ENCODE results near the gene NUF2. TPM values are rescaled to one million over a fixed set of nuclear protein-coding genes. Genes with fewer than 3 reads are reported as not detected.

The NUF2 gene
- total RNA-seq, 6 donors from 2014 or later = 0.69 to 6.3 (median 1.4) TPM

DNA sequence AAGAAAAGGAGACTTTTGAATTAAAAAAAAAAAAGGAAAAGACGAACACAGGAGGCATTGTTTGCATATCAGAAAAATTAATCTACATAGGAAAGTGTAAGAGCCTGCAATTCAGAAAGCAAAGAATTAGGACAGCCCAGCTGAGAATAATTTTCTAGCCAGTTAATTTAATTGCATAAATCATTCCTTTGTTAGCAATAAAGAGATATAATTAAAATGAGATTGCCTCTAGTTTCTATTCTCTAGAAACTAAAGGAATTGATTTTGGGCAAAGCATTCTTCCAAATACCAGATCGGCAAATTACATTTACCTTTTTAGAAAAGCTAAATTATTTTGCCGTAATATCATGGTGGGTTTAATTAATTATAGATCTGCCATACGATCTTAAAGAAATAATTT, 46.0 kb downstream of the NUF2 start:
- Histone ChIP-seq H3K4me1 (no peaks in the 10 kb centered on the region), H3K27ac (no peak overlapping the region), H3K36me3 (no peaks in the 10 kb centered on the region), H3K9me3 (no peaks in the 10 kb centered on the region), H3K4me3 (no peak overlapping the region), H3K27me3 (no peaks in the 10 kb centered on the region)
- DNase-seq (no peak), ATAC-seq (ENCODE audit: low FRiP score in 2 of 2) (no peak)
- TF ChIP-seq, protein P1, sequence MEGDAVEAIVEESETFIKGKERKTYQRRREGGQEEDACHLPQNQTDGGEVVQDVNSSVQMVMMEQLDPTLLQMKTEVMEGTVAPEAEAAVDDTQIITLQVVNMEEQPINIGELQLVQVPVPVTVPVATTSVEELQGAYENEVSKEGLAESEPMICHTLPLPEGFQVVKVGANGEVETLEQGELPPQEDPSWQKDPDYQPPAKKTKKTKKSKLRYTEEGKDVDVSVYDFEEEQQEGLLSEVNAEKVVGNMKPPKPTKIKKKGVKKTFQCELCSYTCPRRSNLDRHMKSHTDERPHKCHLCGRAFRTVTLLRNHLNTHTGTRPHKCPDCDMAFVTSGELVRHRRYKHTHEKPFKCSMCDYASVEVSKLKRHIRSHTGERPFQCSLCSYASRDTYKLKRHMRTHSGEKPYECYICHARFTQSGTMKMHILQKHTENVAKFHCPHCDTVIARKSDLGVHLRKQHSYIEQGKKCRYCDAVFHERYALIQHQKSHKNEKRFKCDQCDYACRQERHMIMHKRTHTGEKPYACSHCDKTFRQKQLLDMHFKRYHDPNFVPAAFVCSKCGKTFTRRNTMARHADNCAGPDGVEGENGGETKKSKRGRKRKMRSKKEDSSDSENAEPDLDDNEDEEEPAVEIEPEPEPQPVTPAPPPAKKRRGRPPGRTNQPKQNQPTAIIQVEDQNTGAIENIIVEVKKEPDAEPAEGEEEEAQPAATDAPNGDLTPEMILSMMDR (IDR thresholded peaks at IDR 0.05) = no peak
- TF ChIP-seq POLR2AphosphoS5 (IDR thresholded peaks at IDR 0.05) (no peak), POLR2A (IDR thresholded peaks at IDR 0.05) (no peak), EP300 (IDR thresholded peaks at IDR 0.05) (no peak)
- 74 to 78% methylated on average over 4 of the region's 4 CpGs for WGBS, 2 donors

DNA sequence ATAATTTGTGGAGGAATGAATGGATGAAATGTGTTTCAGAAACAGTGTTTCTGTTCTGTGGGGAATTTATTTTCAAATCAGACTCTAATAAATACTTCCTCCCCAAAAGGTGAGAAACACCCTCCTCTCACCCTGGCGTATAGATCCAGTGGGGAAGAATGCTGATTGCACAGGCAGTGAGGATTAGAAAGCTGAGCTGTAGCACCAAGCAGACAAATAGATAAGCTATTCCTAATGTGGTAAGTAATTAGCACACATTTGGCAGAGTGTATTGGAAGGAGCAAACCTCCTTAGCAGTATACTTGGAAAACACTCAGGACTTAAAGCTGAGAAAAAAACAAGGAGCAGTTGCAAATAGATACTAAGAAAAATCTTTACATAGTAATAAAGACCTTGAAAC, 50.8 kb downstream of the NUF2 start:
- H3K27ac ChIP-seq = no peak overlapping the region
- ATAC-seq (ENCODE audit: low FRiP score in 2 of 2) = no peak
- H3K4me1 ChIP-seq = no peaks in the 10 kb centered on the region
- 63% methylated on average over 1 of the region's 1 CpG for WGBS, 2 donors
- no peaks in the 10 kb centered on the region for H3K36me3 ChIP-seq
- H3K4me3 ChIP-seq = no peak overlapping the region
- no peak for DNase-seq
- H3K27me3 ChIP-seq = no peaks in the 10 kb centered on the region
- TF ChIP-seq POLR2AphosphoS5 (IDR thresholded peaks at IDR 0.05) (no peak), EP300 (IDR thresholded peaks at IDR 0.05) (no peak), POLR2A (IDR thresholded peaks at IDR 0.05) (no peak)
- TF ChIP-seq, protein P1 (IDR thresholded peaks at IDR 0.05) = no peak
- no peaks in the 10 kb centered on the region for H3K9me3 ChIP-seq

DNA sequence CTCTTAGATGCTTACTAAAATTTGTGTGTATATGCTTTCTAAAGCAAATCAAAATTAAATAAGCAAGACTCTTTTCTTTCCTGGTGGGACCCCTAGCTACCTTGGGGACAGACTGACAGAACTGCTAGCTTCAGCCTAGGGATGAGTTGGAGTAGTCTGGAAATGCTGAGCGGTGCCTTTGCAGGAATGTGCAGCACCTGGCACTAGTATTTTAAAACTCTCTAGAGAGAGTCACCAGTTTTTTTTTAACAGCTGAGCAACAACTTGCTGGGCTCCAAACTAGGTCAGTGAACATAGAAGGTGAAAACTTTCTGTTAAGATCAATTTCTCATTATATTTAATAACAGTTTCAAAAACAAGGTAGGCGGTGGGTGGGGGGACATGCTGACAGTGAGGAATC, 56.8 kb downstream of the NUF2 start:
- DNase-seq (no peak), ATAC-seq (ENCODE audit: low FRiP score in 2 of 2) (no peak)
- TF ChIP-seq, protein P1 (IDR thresholded peaks at IDR 0.05) = no peak
- no peak for TF ChIP-seq EP300 (IDR thresholded peaks at IDR 0.05)
- no peak for TF ChIP-seq POLR2A (IDR thresholded peaks at IDR 0.05)
- TF ChIP-seq POLR2AphosphoS5 (IDR thresholded peaks at IDR 0.05) = no peak
- Histone ChIP-seq H3K36me3 (no peaks in the 10 kb centered on the region), H3K27me3 (no peaks in the 10 kb centered on the region), H3K4me1 (no peaks in the 10 kb centered on the region), H3K4me3 (no peak overlapping the region), H3K27ac (no peak overlapping the region), H3K9me3 (no peaks in the 10 kb centered on the region)
- 89 to 95% methylated on average over 2 of the region's 2 CpGs for WGBS, 2 donors

DNA sequence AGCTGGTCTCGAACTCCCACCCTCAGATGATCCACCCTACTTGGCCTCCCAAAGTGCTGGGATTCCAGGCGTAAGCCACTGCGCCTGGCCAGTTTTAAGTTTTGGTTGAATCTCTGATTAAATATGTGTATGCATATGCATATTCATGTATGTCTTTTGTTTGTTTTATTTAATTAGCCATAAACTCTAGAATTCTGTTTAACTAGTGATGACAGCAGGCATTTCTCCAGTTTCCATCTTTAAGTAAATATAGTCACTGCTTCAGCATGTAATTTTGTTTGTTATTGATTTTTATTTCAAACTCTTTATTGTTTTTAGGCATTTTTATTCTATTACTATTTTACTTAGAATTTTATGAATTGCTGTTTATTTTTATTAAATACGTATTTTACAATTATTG, 58.0 kb downstream of the NUF2 start:
- Histone ChIP-seq H3K36me3 (no peaks in the 10 kb centered on the region), H3K9me3 (no peaks in the 10 kb centered on the region), H3K4me1 (no peaks in the 10 kb centered on the region), H3K27me3 (no peaks in the 10 kb centered on the region), H3K4me3 (no peak overlapping the region), H3K27ac (no peak overlapping the region)
- TF ChIP-seq POLR2A (IDR thresholded peaks at IDR 0.05) (no peak), EP300 (IDR thresholded peaks at IDR 0.05) (no peak), POLR2AphosphoS5 (IDR thresholded peaks at IDR 0.05) (no peak)
- TF ChIP-seq, protein P1 (IDR thresholded peaks at IDR 0.05) = no peak
- 96 to 97% methylated on average over 4 of the region's 4 CpGs for WGBS, 2 donors
- ATAC-seq (ENCODE audit: low FRiP score in 2 of 2) (no peak), DNase-seq (no peak)

DNA sequence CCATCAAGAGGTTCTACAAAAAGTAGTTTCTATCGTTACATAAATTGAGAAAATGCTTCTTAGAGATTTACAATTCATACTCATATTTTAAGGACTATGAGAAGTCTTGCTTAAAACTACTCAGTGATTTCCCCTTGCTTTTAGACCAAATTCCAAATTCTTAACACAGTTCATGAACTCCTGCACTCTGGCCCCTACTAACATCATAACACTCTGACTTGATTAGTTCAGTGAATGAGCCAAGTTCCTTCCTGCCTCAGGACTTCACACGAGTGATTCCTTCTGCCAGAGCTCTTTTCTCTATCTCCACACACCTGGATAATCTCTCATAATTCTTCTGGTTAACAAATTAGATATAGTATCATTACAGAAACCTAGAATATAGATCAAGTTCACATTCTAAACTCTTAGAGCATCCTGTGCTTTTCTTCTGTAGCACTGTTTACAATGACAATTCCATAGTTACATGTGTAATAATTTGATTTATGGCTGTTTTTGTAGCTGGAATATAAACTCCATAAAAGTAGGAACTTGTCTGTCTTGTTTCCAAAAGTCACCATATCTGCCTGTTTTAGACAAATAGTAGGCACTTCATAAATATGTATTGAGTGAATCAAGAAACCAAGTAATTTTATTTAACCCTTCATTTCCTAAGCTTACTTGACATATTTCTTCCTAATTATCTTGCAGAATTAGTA, 59.9 kb downstream of the NUF2 start:
- ATAC-seq (ENCODE audit: low FRiP score in 2 of 2) (no peak), DNase-seq (no peak)
- Histone ChIP-seq H3K27me3 (no peaks in the 10 kb centered on the region), H3K27ac (no peak overlapping the region), H3K9me3 (no peaks in the 10 kb centered on the region), H3K4me3 (no peak overlapping the region), H3K4me1 (no peaks in the 10 kb centered on the region), H3K36me3 (no peaks in the 10 kb centered on the region)
- WGBS, 2 donors = 8 to 45% methylated on average over 2 of the region's 2 CpGs
- TF ChIP-seq POLR2AphosphoS5 (IDR thresholded peaks at IDR 0.05) = no peak
- no peak for TF ChIP-seq POLR2A (IDR thresholded peaks at IDR 0.05)
- TF ChIP-seq EP300 (IDR thresholded peaks at IDR 0.05) = no peak
- TF ChIP-seq, protein P1 (IDR thresholded peaks at IDR 0.05) = no peak

Data from upper lobe of left lung (tissue), 6 donors.